B cell (primary cell): Measurements from ENCODE around the gene SOCS3. TPM values are rescaled to one million over a fixed set of nuclear protein-coding genes. Genes with fewer than 3 reads are reported as not detected.

Experiments used
- ATAC-seq: fragments of 200-7000 bp; cut with Tn5 transposase; one replicate; pipeline ENCODE4 v1.10.0; 2021; ENCODE audit warnings: low read depth, mild to moderate bottlenecking, moderate number of reproducible peaks, moderate library complexity
- CTCF ChIA-PET: fragments of 350-600 bp; sonication (Branson Sonifier 250); formaldehyde crosslinking; loops from one replicate; lab custom pipeline; 2021; ENCODE audit warnings: antibody characterized with exemption, inconsistent platforms; lab: Charles Lee
- POLR2A ChIA-PET: fragments of 350-600 bp; sonication (Branson Sonifier 250); formaldehyde crosslinking; loops from one replicate; lab custom pipeline; 2021; ENCODE audit warnings: antibody characterized with exemption; lab: Charles Lee
- DNase-seq: peaks from one replicate; pipeline ENCODE4 v3.0.0; 2013
- H2AFZ ChIP-seq: 2 replicates; pipeline ENCODE4 v1.6.1; 2012; ENCODE audit warnings: mild to moderate bottlenecking, low read depth, low read length; ENCODE audit not compliant: insufficient read depth, poor library complexity, severe bottlenecking
- H3K27ac ChIP-seq, 2 donors: 1 replicate in 1 of 2; 2 replicates in 1 of 2; pipeline ENCODE4 v1.5.1; 2012 to 2013; ENCODE audit warnings: low read length in 2 of 2, mild to moderate bottlenecking in 2 of 2, moderate library complexity in 1 of 2
- H3K27me3 ChIP-seq, 4 experiments: fragments of 200-600 bp in 1 of 4; sonication (generic) in 1 of 4; replicated peaks in 1 of 4; 1 replicate in 2 of 4; 2 replicates in 2 of 4; pipeline versions ENCODE4 v1.6.1 to v1.7.0; 2013 to 2016; ENCODE audit warnings: low read length in 3 of 4, mild to moderate bottlenecking in 2 of 4, mixed read lengths in 1 of 4, moderate library complexity in 1 of 4; ENCODE audit not compliant: insufficient read depth in 4 of 4, control insufficient read depth in 3 of 4; ENCODE audit errors: control extremely low read depth in 1 of 4
- H3K36me3 ChIP-seq, 2 experiments: replicated peaks in 1 of 2; 1 replicate in 1 of 2; 2 replicates in 1 of 2; pipeline versions ENCODE4 v1.6.1 to v1.7.1; 2013; ENCODE audit warnings: low read length in 1 of 2; ENCODE audit not compliant: insufficient read depth in 2 of 2, control insufficient read depth in 1 of 2; ENCODE audit errors: control extremely low read depth in 1 of 2, extremely low read depth in 1 of 2
- H3K4me1 ChIP-seq, 2 donors: fragments of 200-600 bp in 1 of 2; sonication (generic) in 1 of 2; 1 replicate in 1 of 2; 2 replicates in 1 of 2; pipeline versions ENCODE4 v1.5.1 to v1.6.1; 2013 to 2017; ENCODE audit warnings: low read length in 2 of 2; ENCODE audit not compliant: control insufficient read depth in 2 of 2, insufficient read depth in 2 of 2
- H3K4me2 ChIP-seq: replicated peaks from 2 replicates; pipeline ENCODE3; 2012; ENCODE audit warnings: mild to moderate bottlenecking, low read depth, low read length; ENCODE audit not compliant: poor library complexity, severe bottlenecking
- H3K4me3 ChIP-seq, 5 experiments: fragments of 200-600 bp in 1 of 5; sonication (generic) in 1 of 5; 1 replicate in 3 of 5; 2 replicates in 2 of 5; pipeline versions ENCODE4 v1.5.1 to v1.7.0; 2011 to 2016; ENCODE audit warnings: low read length in 4 of 5, mild to moderate bottlenecking in 4 of 5, low read depth in 2 of 5, control low read depth in 1 of 5, moderate library complexity in 1 of 5; ENCODE audit not compliant: insufficient read depth in 1 of 5; ENCODE audit errors: control extremely low read depth in 1 of 5, extremely low read depth in 1 of 5
- H3K79me2 ChIP-seq: fragments of 200-600 bp; sonication (generic); one replicate; pipeline ENCODE4 v1.6.0; 2016; ENCODE audit warnings: low read length; ENCODE audit not compliant: control insufficient read depth, insufficient read depth
- H3K9ac ChIP-seq: fragments of 200-600 bp; sonication (generic); 2 replicates; pipeline ENCODE4 v1.6.1; 2017; ENCODE audit warnings: mild to moderate bottlenecking, low read length, moderate library complexity
- H3K9me3 ChIP-seq, 3 donors: one replicate each; pipeline versions ENCODE4 v1.6.1 to v1.7.1; 2013; ENCODE audit warnings: low read length in 2 of 3; ENCODE audit not compliant: control insufficient read depth in 2 of 3, insufficient read depth in 1 of 3; ENCODE audit errors: control extremely low read depth in 1 of 3
- H4K20me1 ChIP-seq: 2 replicates; pipeline ENCODE4 v1.6.0; 2012; ENCODE audit warnings: mild to moderate bottlenecking, low read length; ENCODE audit not compliant: insufficient read depth, control insufficient read depth, poor library complexity, severe bottlenecking
- H3K27ac Mint-ChIP-seq: one replicate; pipeline ENCODE4 v1.8.0; 2021; ENCODE audit warnings: mixed read lengths
- H3K27me3 Mint-ChIP-seq: one replicate; pipeline ENCODE4 v1.8.0; 2021; ENCODE audit warnings: mixed read lengths
- H3K4me1 Mint-ChIP-seq: one replicate; pipeline ENCODE4 v1.8.0; 2021; ENCODE audit warnings: mixed read lengths
- H3K4me3 Mint-ChIP-seq: one replicate; pipeline ENCODE4 v1.8.0; 2021; ENCODE audit warnings: mixed read lengths
- H3K9me3 Mint-ChIP-seq: one replicate; pipeline ENCODE4 v1.8.0; 2022; ENCODE audit warnings: mixed read lengths; ENCODE audit not compliant: insufficient read depth
- EZH2 ChIP-seq: IDR thresholded peaks from 2 replicates; pipeline ENCODE4 v1.6.1; 2012; ENCODE audit warnings: borderline replicate concordance, low read depth, mild to moderate bottlenecking, moderate library complexity, low read length; ENCODE audit not compliant: insufficient read depth, poor library complexity, severe bottlenecking
- WGBS: methylation state at CpG from one replicate; pipeline ENCODE4 v1.1.5; 2013; ENCODE audit warnings: missing lambda C conversion rate; ENCODE audit not compliant: insufficient coverage; 5-methylcytosine and 5-hydroxymethylcytosine counted together
- intact Hi-C: fragments of 100-400 bp; cut with micrococcal nuclease; formaldehyde crosslinking; loops from one replicate; pipeline ENCODE4 v1.10.0; 2022
- polyA plus RNA-seq: library from polyadenylated mRNA; depleted of rRNA; stranded (reverse); fragments of >200 nt; gene quantifications from 2 replicates; pipeline ENCODE4 v1.2.3, GENCODE V29; 2012
- total RNA-seq, 2 donors: library from RNA; stranded (reverse); fragments of 120-200 nt in 1 of 2; gene quantifications; 1 replicate in 1 of 2; 2 replicates in 1 of 2; pipeline versions ENCODE4 v1.2.3 to v1.2.4, GENCODE V29; 2013 to 2022
- TF ChIP-seq, protein P1 (sequence below): fragments of 200-600 bp; IDR thresholded peaks from one replicate; pipeline ENCODE4 v1.8.0; 2022; ENCODE audit warnings: antibody characterized with exemption, mild to moderate bottlenecking

Gene SOCS3
- total and polyA plus RNA-seq, 2 donors (not counting 1 experiment from before 2014, with no cell fraction given): 41.8 to 67.6 TPM

DNA sequence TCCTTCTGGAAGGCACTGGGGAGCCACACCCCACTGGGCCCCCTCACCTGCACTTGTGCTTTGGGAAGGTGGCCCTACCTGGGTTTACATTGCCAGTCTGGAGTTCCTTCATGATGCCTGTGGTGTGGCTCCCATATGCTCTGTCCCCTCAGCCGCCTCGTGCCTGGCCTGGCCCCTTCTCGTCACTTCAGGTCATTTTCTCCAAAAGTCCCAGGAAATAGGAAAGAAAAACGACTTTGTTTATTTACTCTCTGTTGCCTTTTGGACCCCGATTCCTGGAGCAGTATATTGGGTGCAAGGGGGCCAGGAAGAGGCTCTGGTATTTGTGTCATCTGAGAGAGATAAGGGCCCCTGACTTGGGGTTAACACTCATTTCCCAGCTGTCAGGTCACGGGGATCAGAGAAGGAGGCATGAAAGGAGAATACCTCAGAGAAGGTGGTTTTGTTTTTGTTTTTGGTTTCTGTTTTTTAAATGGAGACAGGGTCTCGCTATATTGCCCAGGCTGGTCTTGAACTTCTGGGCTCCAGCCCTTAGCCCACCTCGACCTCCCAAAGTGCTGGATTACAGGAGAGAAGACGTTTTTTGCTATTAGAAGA lies 4.7 kb downstream of the SOCS3 start:
- DNase-seq (peak; percentile 52), ATAC-seq (no peak)
- CTCF ChIA-PET: interaction anchor here (1.4 kb wide), 1 partner anchor 66 kb away, joined by 8 read pairs; no protein-coding TSS in a partner anchor
- H3K4me3 ChIP-seq: no peak overlapping the region
- peak overlapping the region; percentile 86 for H3K27ac Mint-ChIP-seq
- peak overlapping the region; percentile 83 for H3K4me3 Mint-ChIP-seq
- 76% methylated on average over 8 of the region's 9 CpGs for WGBS
- peaks cover 0 to 9% (median 0%) of the 10 kb centered on the region in 3 donors for H3K9me3 ChIP-seq
- no peaks in the 10 kb centered on the region for H3K9me3 Mint-ChIP-seq
- intact Hi-C loops: no loop called here
- POLR2A ChIA-PET: interaction anchor here (1.9 kb wide), 1 partner anchor 17 kb away, joined by 7 read pairs; no protein-coding TSS in a partner anchor
- no peak overlapping the region for H3K9ac ChIP-seq
- peak overlapping the region; percentile 2 to 47 for H3K27ac ChIP-seq
- H3K79me2 ChIP-seq: no peaks in the 10 kb centered on the region
- H4K20me1 ChIP-seq: peaks cover 13% of the 10 kb centered on the region
- peaks cover 55 to 82% of the 10 kb centered on the region in 2 donors for H3K4me1 ChIP-seq
- H3K27me3 Mint-ChIP-seq: no peaks in the 10 kb centered on the region
- no peak overlapping the region for H2AFZ ChIP-seq
- H3K4me2 ChIP-seq: no peak overlapping the region
- TF ChIP-seq EZH2: no peak
- TF ChIP-seq, protein P1, sequence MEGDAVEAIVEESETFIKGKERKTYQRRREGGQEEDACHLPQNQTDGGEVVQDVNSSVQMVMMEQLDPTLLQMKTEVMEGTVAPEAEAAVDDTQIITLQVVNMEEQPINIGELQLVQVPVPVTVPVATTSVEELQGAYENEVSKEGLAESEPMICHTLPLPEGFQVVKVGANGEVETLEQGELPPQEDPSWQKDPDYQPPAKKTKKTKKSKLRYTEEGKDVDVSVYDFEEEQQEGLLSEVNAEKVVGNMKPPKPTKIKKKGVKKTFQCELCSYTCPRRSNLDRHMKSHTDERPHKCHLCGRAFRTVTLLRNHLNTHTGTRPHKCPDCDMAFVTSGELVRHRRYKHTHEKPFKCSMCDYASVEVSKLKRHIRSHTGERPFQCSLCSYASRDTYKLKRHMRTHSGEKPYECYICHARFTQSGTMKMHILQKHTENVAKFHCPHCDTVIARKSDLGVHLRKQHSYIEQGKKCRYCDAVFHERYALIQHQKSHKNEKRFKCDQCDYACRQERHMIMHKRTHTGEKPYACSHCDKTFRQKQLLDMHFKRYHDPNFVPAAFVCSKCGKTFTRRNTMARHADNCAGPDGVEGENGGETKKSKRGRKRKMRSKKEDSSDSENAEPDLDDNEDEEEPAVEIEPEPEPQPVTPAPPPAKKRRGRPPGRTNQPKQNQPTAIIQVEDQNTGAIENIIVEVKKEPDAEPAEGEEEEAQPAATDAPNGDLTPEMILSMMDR: no peak
- H3K27me3 ChIP-seq: peaks cover 0 to 29% (median 4%) of the 10 kb centered on the region in 4 experiments
- peaks cover 0 to 4% of the 10 kb centered on the region in 2 experiments for H3K36me3 ChIP-seq
- peaks cover 64% of the 10 kb centered on the region for H3K4me1 Mint-ChIP-seq

DNA sequence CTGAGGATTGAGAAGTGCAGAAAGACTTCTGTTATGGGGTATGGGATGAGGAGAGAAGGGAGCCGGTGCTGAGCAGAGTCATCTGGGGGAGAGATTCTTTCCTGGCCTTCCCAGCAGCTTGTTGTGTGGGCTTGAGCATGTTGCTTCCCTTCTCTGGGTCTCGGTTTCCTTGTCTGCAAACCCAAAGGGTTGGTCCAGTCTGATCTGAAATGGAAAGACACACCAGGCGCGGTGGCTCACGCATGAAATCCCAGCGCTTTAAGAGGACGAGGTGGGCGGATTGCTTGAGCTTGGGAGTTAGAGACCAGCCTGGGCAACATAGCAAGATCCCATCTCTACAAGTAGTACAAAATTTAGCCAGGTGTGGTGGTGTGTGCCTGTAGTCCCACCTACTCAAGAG lies 6.0 kb downstream of the SOCS3 start:
- H3K4me3 Mint-ChIP-seq: peak overlapping the region; percentile 84
- ATAC-seq: no peak

More for the DNA sequence above, 6.0 kb downstream of the SOCS3 start:
- Histone ChIP-seq H3K36me3 (peaks cover 0 to 4% of the 10 kb centered on the region in 2 experiments), H2AFZ (no peak overlapping the region), H4K20me1 (peaks cover 13% of the 10 kb centered on the region), H3K79me2 (no peaks in the 10 kb centered on the region), H3K9me3 (peaks cover 0 to 9% (median 0%) of the 10 kb centered on the region in 3 donors), H3K4me1 (peaks cover 60 to 87% of the 10 kb centered on the region in 2 donors), H3K9ac (no peak overlapping the region), H3K27me3 (peaks cover 0 to 24% (median 4%) of the 10 kb centered on the region in 4 experiments), H3K4me3 (no peak overlapping the region), H3K4me2 (no peak overlapping the region), H3K27ac (no peak overlapping the region)
- no peaks in the 10 kb centered on the region for H3K9me3 Mint-ChIP-seq
- intact Hi-C loops: no loop called here
- no peaks in the 10 kb centered on the region for H3K27me3 Mint-ChIP-seq
- TF ChIP-seq, protein P1: no peak
- TF ChIP-seq EZH2: no peak
- CTCF ChIA-PET: no interaction called here
- no peak overlapping the region for H3K27ac Mint-ChIP-seq
- no peak for DNase-seq
- peaks cover 74% of the 10 kb centered on the region for H3K4me1 Mint-ChIP-seq
- POLR2A ChIA-PET: interaction anchor here (0.6 to 0.7 kb wide), 3 partner anchors 13 to 896 kb away, joined by 3 to 5 read pairs (median 3); no protein-coding TSS in a partner anchor
- 100% methylated on average over 1 of the region's 8 CpGs for WGBS
